Natural killer cell treated with Interleukin-12 subunit alpha and Interleukin-12 subunit beta and Interleukin-15 and Interleukin-18, amount 100 ng/mL, for 72 hours (primary cell): ENCODE measurements around the gene PPIB. TPM values are rescaled to one million over a fixed set of nuclear protein-coding genes. Genes with fewer than 3 reads are reported as not detected.
A peak's percentile ranks its signal among the peaks of the same experiment; 100 is the strongest.

ENCODE experiments used
- ATAC-seq, 2 donors: fragments of 150-1000 bp; cut with Tn5 transposase in 1 of 2; sonication (Bioruptor Pico), chemical (Tn5 transposase) in 1 of 2; 2 replicates each; pipeline ENCODE4 v1.10.0; 2021
- DNase-seq: peaks from one replicate; pipeline ENCODE4 v3.0.0; 2022; ENCODE audit warnings: low spot score
- H3K27ac Mint-ChIP-seq, 2 donors: 1 replicate in 1 of 2; 2 replicates in 1 of 2; pipeline ENCODE4 v1.8.0; 2022; ENCODE audit warnings: mixed read lengths in 2 of 2, mild to moderate bottlenecking in 1 of 2, moderate library complexity in 1 of 2
- H3K27me3 Mint-ChIP-seq, 2 donors: 1 replicate in 1 of 2; 2 replicates in 1 of 2; pipeline ENCODE4 v1.8.0; 2022; ENCODE audit warnings: mixed read lengths in 2 of 2
- H3K36me3 Mint-ChIP-seq: one replicate; pipeline ENCODE4 v1.8.0; 2022; ENCODE audit warnings: mixed read lengths
- H3K4me1 Mint-ChIP-seq, 2 donors: 1 replicate in 1 of 2; 2 replicates in 1 of 2; pipeline ENCODE4 v1.8.0; 2022; ENCODE audit warnings: low read depth in 2 of 2, mixed read lengths in 2 of 2, mild to moderate bottlenecking in 1 of 2
- H3K4me3 Mint-ChIP-seq: one replicate; pipeline ENCODE4 v1.8.0; 2022; ENCODE audit warnings: mixed read lengths
- H3K9me3 Mint-ChIP-seq: 2 replicates; pipeline ENCODE4 v1.8.0; 2022; ENCODE audit warnings: mixed read lengths
- total RNA-seq, 2 donors: library from RNA; stranded (reverse); gene quantifications; one replicate each; pipeline ENCODE4 v1.2.3, GENCODE V29; 2022

The PPIB gene
- 100 to 1,000 TPM; 490 to 530 TPM for total RNA-seq

DNA sequence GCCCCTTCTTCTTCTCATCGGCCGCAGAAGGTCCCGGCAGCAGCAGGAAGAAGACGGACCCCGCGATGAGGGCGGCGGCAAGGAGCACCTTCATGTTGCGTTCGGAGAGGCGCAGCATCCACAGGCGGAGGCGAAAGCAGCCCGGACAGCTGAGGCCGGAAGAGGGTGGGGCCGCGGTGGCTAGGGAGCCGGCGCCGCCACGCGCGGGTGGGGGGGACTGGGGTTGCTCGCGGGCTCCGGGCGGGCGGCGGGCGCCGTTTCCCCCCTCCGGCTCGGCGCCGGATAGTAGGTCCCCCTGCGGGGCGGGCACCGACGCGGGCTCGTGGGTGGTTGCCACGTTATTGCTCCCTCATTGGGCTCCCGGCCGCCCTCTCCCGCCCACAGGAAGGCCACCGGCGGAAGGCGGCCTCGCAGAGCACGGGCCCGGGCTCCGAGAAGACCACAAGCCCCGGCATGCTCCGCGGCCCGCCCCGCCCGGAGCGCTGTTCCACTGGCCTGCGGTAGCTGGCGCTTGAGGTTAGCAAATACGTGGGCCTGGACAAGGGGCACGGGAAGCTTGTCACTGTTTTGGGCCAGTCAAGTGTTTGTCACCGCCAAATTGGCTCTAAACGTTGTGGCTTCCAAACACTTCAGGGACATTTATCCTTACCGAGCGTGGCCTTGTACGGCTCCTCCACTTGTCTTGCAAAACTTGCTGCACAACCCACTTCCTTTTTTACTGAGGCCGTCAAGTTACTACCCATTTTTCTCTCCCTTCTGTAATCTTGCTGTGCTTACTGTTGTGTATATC, at the start of gene PPIB:
TSS of gene PPIB (minus strand) at position 154 of the 790 bp plus-strand sequence. CDS start at position 118, 36 bp downstream.
- peak within 1 kb of the TSS; percentile 86 for H3K4me3 Mint-ChIP-seq
- H3K9me3 Mint-ChIP-seq, result no peaks in the 10 kb centered on the region
- H3K36me3 Mint-ChIP-seq, result peaks cover 27% of the 10 kb centered on the region
- DNase-seq (peak; percentile 99), ATAC-seq (peak; percentile 97)
- H3K27me3 Mint-ChIP-seq, result no peaks in the 10 kb centered on the region
- H3K4me1 Mint-ChIP-seq, result peaks cover 43 to 49% of the 10 kb centered on the region in 2 donors
- H3K27ac Mint-ChIP-seq, result peak within 1 kb of the TSS; percentile 87 to 94

GRCh38 chr15:64211696-64212095, 48.9 kb upstream of the PPIB start:
- no peak for ATAC-seq
- no peak for DNase-seq
- peaks cover 8% of the 10 kb centered on the region for H3K36me3 Mint-ChIP-seq
- peaks cover 3 to 6% of the 10 kb centered on the region in 2 donors for H3K4me1 Mint-ChIP-seq
- H3K27me3 Mint-ChIP-seq, result no peaks in the 10 kb centered on the region
- H3K27ac Mint-ChIP-seq, result no peak overlapping the region
- H3K9me3 Mint-ChIP-seq, result no peaks in the 10 kb centered on the region
- no peak overlapping the region for H3K4me3 Mint-ChIP-seq

- peaks cover 0 to 6% of the 10 kb centered on the region in 2 donors for H3K4me1 Mint-ChIP-seq
- H3K27ac Mint-ChIP-seq, result no peak overlapping the region
- ATAC-seq (no peak), DNase-seq (no peak)
- peaks cover 8% of the 10 kb centered on the region for H3K36me3 Mint-ChIP-seq
- no peaks in the 10 kb centered on the region for H3K9me3 Mint-ChIP-seq
- no peaks in the 10 kb centered on the region for H3K27me3 Mint-ChIP-seq
- H3K4me3 Mint-ChIP-seq, result no peak overlapping the region
Observed at GRCh38 chr15:64210371-64210770, 47.5 kb upstream of the PPIB start.

DNA sequence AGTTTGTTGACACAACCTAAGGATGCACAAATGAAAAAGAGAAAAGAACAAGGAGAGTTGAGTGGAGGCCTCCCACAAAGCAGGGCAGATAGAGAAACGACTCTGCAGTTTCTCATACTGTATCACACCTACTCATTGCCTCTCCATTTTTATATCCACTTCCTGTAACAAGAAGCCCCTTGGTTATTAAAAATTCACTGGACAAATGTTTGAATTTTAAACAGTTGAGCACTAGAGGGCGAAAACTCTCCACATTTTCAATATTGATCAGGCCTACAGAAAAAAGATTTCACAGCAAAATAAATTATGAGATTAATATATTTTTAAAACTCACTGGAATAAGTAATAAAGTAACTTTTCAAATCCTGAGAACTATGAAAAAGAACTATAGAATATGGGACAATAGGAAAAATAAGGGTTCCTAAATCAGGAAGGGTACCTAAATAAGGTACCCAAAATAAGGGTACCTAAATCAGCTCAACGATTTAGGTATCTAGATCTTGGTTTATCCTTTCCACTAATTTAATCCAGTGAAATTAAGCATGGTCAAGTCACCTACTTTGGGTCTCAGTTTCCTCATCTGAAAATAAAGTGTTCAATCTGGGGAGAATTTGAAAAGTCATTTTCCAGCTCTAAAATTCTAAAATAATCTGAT, 47.0 kb upstream of the PPIB start:
- ATAC-seq, result peak in 1 of 2 donors; percentile 82
- Mint-ChIP-seq H3K36me3 (peaks cover 8% of the 10 kb centered on the region), H3K9me3 (no peaks in the 10 kb centered on the region), H3K27ac (no peak overlapping the region), H3K4me1 (peaks cover 0 to 6% of the 10 kb centered on the region in 2 donors), H3K4me3 (no peak overlapping the region), H3K27me3 (no peaks in the 10 kb centered on the region)
- DNase-seq, result no peak

DNA sequence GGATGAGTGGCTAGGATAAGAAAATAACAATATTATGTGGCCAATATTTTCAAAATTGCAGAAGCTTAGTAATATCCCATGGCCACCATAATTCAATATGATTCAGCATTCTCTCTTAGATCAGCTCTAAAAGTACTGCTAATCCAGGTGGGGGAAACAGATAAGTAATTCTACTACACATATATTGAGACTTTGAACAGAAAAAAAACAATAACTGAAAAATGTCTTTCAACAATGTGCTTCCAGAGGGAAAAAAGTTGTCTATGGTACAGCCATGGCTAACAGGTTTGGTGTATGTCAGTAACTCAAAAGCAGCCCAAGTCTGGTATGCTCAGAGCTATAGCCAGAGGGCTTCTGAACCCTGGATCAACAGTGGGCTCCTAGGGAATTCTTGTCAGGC, 42.4 kb upstream of the PPIB start:
- Mint-ChIP-seq H3K36me3 (peaks cover 12% of the 10 kb centered on the region), H3K9me3 (no peaks in the 10 kb centered on the region), H3K4me3 (no peak overlapping the region), H3K27me3 (no peaks in the 10 kb centered on the region), H3K4me1 (peaks cover 0 to 6% of the 10 kb centered on the region in 2 donors), H3K27ac (no peak overlapping the region)
- DNase-seq (no peak), ATAC-seq (no peak)

DNA sequence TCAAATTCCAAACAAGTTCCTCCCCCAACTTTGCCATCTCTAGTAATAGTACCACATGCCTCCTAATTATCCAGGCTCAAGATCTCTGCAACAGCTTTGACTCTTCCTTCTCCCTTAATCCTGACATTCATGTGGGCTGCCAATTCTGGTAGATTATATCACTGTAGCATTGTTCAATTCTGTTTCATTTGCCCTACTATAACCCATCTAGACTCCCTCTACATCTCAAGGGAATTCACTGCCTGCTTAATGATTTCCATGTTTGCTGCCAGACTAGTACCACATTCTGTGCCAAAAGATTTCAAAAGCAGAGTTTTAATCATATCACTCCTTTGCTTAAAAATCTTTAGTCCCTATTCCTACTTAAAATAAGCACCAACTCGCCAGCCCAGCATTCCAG, 34.6 kb upstream of the PPIB start:
- H3K4me1 Mint-ChIP-seq, result no peaks in the 10 kb centered on the region
- no peaks in the 10 kb centered on the region for H3K27me3 Mint-ChIP-seq
- ATAC-seq (no peak), DNase-seq (no peak)
- H3K9me3 Mint-ChIP-seq, result no peaks in the 10 kb centered on the region
- H3K4me3 Mint-ChIP-seq, result no peak overlapping the region
- H3K36me3 Mint-ChIP-seq, result peaks cover 5% of the 10 kb centered on the region
- no peak overlapping the region for H3K27ac Mint-ChIP-seq

DNA sequence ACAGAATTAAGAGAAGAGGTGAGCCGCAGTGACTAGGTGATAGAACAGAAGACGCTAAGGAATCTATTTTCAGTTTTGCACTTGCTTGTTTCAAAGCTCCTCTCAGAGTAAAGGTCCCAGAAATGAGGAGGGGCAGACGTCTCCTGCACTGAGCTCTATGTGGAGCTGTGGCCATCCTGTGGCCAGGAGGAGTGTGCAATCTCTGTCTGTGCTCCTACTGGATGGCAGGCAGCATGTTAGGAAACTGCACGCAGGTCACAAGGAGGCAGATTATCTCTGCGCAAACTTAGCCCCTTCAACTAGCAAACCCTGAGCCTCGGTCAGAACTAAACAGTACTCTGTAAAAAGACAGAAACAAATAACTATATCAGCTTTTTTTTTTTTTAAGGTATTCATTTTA, 31.1 kb upstream of the PPIB start:
- Mint-ChIP-seq H3K4me3 (no peak overlapping the region), H3K4me1 (peaks cover 0 to 4% of the 10 kb centered on the region in 2 donors), H3K27ac (no peak overlapping the region), H3K27me3 (no peaks in the 10 kb centered on the region), H3K9me3 (no peaks in the 10 kb centered on the region), H3K36me3 (no peaks in the 10 kb centered on the region)
- DNase-seq (no peak), ATAC-seq (no peak)

- Mint-ChIP-seq H3K4me1 (peaks cover 4 to 20% of the 10 kb centered on the region in 2 donors), H3K36me3 (no peaks in the 10 kb centered on the region), H3K27me3 (no peaks in the 10 kb centered on the region), H3K27ac (no peak overlapping the region), H3K4me3 (no peak overlapping the region), H3K9me3 (no peaks in the 10 kb centered on the region)
- ATAC-seq, result no peak
- DNase-seq, result no peak
Observed at GRCh38 chr15:64191971-64192830, 29.4 kb upstream of the PPIB start.

DNA sequence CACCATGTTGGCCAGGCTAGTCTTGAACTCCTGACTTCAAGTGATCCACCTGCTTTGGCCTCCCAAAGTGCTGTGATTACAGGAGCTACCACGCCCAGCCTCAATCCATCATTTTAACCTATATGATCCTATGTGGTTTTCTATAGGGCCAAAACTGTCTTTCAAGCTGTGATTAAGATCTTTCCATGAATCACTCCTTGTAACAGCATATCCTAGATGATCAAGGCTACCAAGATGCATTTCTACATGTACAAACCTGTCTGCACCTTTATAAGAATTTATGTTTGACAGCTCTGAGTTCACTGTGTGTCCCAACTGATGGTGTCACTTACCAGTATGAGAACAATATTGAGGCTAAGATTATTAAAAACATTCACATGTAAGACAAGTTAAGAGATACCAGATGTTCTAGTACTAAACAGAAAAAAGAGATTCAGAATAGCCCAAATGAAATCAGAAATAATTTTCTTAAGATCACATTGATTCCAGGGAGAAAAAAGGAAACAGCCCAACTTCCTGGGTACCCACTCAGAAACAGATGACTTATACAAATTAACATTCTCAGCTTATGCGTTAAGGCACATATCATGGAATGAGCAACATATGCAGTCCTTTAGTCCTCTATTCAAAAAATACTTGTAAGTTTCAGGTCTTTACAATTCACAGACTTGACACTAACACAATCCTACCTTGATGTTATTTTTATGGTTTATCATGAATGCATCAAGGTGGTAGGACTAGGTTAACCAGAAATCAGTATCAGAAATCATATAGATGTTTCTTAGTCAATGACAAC, 24.8 kb upstream of the PPIB start:
- H3K36me3 Mint-ChIP-seq, result no peaks in the 10 kb centered on the region
- no peak for DNase-seq
- no peaks in the 10 kb centered on the region for H3K9me3 Mint-ChIP-seq
- H3K27me3 Mint-ChIP-seq, result no peaks in the 10 kb centered on the region
- H3K27ac Mint-ChIP-seq, result peak overlapping the region; percentile 39 to 78
- peak overlapping the region; percentile 69 for H3K4me3 Mint-ChIP-seq
- peaks cover 4 to 20% of the 10 kb centered on the region in 2 donors for H3K4me1 Mint-ChIP-seq
- ATAC-seq, result peak in 1 of 2 donors; percentile 15

DNA sequence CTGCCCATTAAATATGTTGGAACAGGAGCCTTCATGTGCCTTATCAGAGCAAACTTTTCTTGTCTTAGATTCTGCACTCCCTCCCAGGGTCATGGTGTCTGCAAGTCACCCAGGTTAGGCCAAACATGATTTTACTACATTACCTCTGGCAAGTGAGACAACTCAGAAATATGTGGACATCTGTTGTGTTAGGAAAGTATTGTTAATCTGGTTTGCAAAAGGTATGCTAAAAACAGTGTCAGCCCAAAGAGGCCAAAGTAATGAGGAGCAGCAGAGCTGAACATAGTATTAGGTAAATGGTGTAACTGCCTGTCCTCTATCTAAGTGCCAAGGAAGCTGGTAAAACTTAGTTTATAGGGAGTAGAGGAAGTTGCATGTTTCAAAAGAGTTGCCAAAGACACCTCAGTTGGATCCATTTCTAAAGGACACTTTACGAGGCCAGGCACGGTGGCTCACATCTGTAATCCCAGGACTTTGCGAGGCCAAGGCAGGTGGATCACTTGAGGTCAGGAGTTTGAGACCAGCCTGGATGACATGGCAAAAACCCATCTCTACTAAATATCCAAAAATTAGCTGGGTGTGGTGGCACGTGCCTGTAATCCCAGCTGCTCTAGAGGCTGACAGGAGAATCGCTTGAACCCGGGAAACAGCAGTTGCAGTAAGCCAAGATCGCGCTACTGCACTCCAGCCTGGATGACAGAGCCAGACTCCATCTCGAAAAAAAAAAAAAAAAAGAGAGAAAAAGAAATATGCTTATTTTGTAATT, 22.5 kb upstream of the PPIB start:
- no peak for ATAC-seq

DNA sequence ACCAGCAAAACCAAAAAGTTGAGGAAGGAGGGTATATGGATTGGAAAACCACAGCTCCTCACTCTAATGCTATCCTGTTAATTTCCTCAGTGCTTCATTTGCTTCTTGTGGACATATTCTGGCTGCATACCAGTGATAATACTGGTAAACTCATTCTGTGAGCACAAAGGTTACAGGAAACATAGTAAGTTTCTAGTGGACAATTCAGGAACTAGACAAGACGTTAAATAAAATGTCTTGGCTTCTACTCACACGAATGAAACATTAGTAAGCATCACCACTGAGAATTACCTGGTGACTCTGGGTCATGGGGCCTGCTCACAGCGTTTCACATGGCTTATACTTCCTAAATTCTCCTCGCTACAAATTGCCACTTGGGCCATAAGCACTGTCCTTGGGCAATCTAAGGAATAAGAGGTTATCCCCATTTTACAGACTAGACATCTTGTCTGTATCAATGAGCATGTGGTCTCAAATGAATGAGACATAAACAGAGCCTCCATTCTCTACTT, 20.1 kb upstream of the PPIB start:
- no peak for ATAC-seq
- no peak for DNase-seq
- Mint-ChIP-seq H3K4me1 (peaks cover 0 to 6% of the 10 kb centered on the region in 2 donors), H3K4me3 (no peak overlapping the region), H3K36me3 (peaks cover 6% of the 10 kb centered on the region), H3K27ac (no peak overlapping the region), H3K9me3 (no peaks in the 10 kb centered on the region), H3K27me3 (no peaks in the 10 kb centered on the region)

More for the DNA sequence above, 22.5 kb upstream of the PPIB start:
- no peak for DNase-seq
- Mint-ChIP-seq H3K4me1 (peaks cover 4 to 20% of the 10 kb centered on the region in 2 donors), H3K27ac (no peak overlapping the region), H3K4me3 (no peak overlapping the region), H3K27me3 (no peaks in the 10 kb centered on the region), H3K9me3 (no peaks in the 10 kb centered on the region), H3K36me3 (no peaks in the 10 kb centered on the region)

DNA sequence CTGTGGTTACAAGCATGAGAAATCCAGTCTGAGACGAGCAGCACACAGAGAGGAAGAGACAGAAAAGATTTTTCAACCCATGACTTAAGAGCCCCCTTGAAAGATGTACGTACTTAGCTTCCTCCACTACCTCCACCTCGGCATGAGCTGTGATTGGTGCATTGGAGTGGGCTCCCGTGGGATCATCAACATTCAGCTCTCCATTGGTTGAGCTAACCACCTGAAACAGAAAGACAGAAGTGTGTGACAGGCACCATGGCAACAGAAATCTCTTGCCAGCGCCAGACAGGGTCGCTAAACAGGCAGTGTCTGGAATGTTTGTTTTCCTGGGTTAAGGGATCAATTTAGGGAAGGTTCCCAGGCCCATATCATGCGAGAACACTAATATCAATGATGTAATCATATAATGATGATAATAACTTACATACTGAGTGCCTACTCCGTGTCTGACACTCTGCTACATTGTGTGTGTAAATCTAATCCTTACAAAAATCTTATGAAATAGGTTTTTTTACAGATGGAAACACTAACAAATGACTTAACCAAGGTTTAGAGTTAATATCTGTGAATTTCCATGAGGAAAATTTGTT, 17.5 kb upstream of the PPIB start:
- no peak for DNase-seq
- Mint-ChIP-seq H3K27me3 (no peaks in the 10 kb centered on the region), H3K27ac (no peak overlapping the region), H3K9me3 (no peaks in the 10 kb centered on the region), H3K4me3 (no peak overlapping the region), H3K36me3 (peaks cover 6% of the 10 kb centered on the region), H3K4me1 (no peaks in the 10 kb centered on the region)
- no peak for ATAC-seq
